ENCODE measurements around the gene IGSF3.

Gene IGSF3

DNA sequence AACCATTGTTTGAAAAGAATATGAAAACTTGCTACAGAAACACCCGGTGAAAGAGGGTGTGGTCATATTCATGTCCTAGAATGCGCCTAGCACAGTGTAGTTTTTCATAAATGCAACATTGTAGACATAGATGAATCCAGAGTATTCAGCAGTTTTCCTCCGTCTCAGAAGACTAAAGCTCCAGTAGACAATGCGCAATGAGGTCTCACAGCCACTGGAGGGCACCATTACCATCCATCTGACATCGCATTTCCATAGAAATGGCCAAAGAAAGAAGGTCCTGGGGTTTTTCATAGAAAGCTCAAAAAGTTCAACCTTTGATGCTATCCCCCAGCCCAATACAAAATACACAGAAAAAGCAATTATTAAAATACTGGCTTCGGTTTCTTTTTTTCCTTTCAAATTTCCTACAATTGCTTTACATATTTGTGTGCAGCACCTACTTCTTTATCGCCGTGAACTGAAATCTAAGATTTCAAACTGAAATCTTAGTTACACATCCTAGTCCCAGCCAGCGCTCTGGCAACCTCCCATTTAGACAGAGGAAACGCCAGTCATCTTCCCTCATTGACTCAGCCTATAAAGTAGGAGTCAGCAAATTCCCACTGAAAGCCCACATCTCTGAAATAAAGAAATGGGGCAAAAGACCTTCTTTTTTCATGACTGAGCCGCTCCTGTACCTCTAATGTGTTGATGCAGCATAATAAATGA is 92.8 kb downstream of the IGSF3 start:
- H3K79me1 ChIP-seq (ENCODE audit: low read length), result peaks cover 2% of the 10 kb centered on the region
- no peaks in the 10 kb centered on the region for H3K27me3 ChIP-seq (ENCODE audit: insufficient read depth, low read length, poor library complexity)
- no peaks in the 10 kb centered on the region for H3K36me3 ChIP-seq (ENCODE audit: control insufficient read depth, insufficient read depth, low read length)
- H3K4ac ChIP-seq (ENCODE audit: low read depth, low read length), result no peak overlapping the region
- no peak overlapping the region for H3K27ac ChIP-seq (ENCODE audit: low read depth, low read length)
- WGBS (ENCODE audit: extremely low coverage, insufficient coverage, low lambda C conversion rate), result no CpG with 5 or more reads among the region's 11 CpGs
- peaks cover 5% of the 10 kb centered on the region for H3K4me1 ChIP-seq (ENCODE audit: control insufficient read depth, low read depth, low read length)
- no peak overlapping the region for H2BK15ac ChIP-seq (replicated peaks; ENCODE audit: low read depth)
- no peak overlapping the region for H3K4me3 ChIP-seq (ENCODE audit: low read length)
- H2AK5ac ChIP-seq (ENCODE audit: low read length), result no peak overlapping the region
- no peak overlapping the region for H4K5ac ChIP-seq (ENCODE audit: low read length)
- no peak overlapping the region for H2BK5ac ChIP-seq (ENCODE audit: low read length)
- H3K79me2 ChIP-seq (ENCODE audit: control insufficient read depth, insufficient read depth, low read length), result no peaks in the 10 kb centered on the region
- H4K8ac ChIP-seq (ENCODE audit: low read depth, low read length), result no peak overlapping the region
- no peak overlapping the region for H3K9ac ChIP-seq (ENCODE audit: low read length)
- no peak overlapping the region for H2BK120ac ChIP-seq (ENCODE audit: low read depth, low read length)
- no peak overlapping the region for H3K56ac ChIP-seq (ENCODE audit: low read length)
- H3K18ac ChIP-seq (ENCODE audit: low read length), result no peak overlapping the region
- H3K23ac ChIP-seq (ENCODE audit: low read length), result no peak overlapping the region
- no peak overlapping the region for H3K4me2 ChIP-seq (ENCODE audit: low read length)
- DNase-seq, result peak; percentile 66

DNA sequence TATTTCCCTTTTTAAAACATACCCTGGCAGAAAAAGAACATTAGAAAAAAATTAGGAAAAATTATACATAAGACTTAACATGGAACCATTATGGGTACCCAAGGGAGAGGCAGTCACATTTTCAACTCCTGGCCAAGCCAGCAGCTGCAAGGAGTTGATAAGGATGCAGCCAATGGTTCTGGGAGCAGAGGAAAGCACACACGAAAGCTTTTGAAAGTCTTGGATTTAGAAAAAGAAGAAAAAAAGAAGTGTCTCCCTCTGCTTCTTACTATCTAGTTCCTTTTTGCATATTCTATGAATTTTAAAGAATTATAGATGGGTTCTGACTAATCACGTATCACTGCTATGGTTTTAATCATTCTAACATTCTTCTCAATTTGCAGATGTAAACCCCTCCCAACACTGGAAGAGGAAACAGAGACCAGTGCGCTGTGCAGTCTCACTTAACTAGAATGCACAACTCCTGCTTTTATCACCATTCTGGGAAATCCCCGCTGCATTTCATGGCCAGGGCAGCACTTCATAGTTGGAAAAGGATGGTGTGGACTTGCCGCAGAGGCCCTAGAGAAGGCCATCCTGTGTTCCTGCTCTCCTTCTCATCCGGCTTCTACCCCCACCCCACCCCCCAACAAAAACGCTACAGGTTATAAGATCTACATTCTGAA is 94.0 kb downstream of the IGSF3 start:
- no peak overlapping the region for H3K4me3 ChIP-seq (ENCODE audit: low read length)
- no peak overlapping the region for H2BK5ac ChIP-seq (ENCODE audit: low read length)
- H3K27me3 ChIP-seq (ENCODE audit: insufficient read depth, low read length, poor library complexity), result no peaks in the 10 kb centered on the region
- H2BK15ac ChIP-seq (replicated peaks; ENCODE audit: low read depth), result no peak overlapping the region
- H3K36me3 ChIP-seq (ENCODE audit: control insufficient read depth, insufficient read depth, low read length), result no peaks in the 10 kb centered on the region
- no CpG with 5 or more reads among the region's 7 CpGs for WGBS (ENCODE audit: extremely low coverage, insufficient coverage, low lambda C conversion rate)
- DNase-seq, result no peak
- H3K79me1 ChIP-seq (ENCODE audit: low read length), result peaks cover 2% of the 10 kb centered on the region
- H2BK120ac ChIP-seq (ENCODE audit: low read depth, low read length), result no peak overlapping the region
- H3K4ac ChIP-seq (ENCODE audit: low read depth, low read length), result no peak overlapping the region
- H4K8ac ChIP-seq (ENCODE audit: low read depth, low read length), result no peak overlapping the region
- H3K79me2 ChIP-seq (ENCODE audit: control insufficient read depth, insufficient read depth, low read length), result no peaks in the 10 kb centered on the region
- no peak overlapping the region for H3K56ac ChIP-seq (ENCODE audit: low read length)
- no peak overlapping the region for H4K5ac ChIP-seq (ENCODE audit: low read length)
- no peak overlapping the region for H3K27ac ChIP-seq (ENCODE audit: low read depth, low read length)
- no peak overlapping the region for H2AK5ac ChIP-seq (ENCODE audit: low read length)
- no peak overlapping the region for H3K18ac ChIP-seq (ENCODE audit: low read length)
- no peak overlapping the region for H3K9ac ChIP-seq (ENCODE audit: low read length)
- H3K4me2 ChIP-seq (ENCODE audit: low read length), result no peak overlapping the region
- peaks cover 5% of the 10 kb centered on the region for H3K4me1 ChIP-seq (ENCODE audit: control insufficient read depth, low read depth, low read length)
- H3K23ac ChIP-seq (ENCODE audit: low read length), result no peak overlapping the region

DNA sequence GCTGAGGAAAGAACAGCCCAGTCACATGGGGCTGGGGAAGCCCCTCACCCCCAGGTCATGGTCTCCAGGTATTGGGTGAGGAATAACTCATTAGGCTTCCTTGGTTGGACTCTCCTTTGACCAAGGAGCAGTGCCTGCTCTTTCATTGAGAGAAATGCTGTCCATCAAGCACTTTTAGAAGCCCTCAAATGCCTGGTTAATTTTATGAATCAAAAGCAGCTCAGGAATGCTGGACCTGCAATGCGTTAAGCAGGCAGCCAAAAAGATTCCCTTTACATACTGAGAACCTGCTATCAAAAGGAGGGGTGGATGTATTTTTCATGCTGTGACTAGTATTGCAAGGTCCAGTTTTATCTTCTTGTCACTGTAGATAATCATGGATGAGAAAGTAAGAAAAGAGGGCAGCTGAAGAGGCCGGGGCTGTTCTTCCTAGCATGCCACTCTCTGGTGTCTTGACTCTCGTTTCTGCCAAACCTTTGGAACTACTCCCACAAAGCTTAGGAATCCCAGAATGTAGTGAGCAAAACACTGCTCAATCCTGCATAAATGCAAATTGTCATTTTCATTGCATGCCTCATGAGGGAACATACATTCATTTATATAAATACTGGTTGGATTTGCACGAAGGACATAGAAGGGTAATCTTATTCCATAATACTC is 94.6 kb downstream of the IGSF3 start:
- DNase-seq, result peak; percentile 21
- H3K36me3 ChIP-seq (ENCODE audit: control insufficient read depth, insufficient read depth, low read length), result no peaks in the 10 kb centered on the region
- no peak overlapping the region for H3K18ac ChIP-seq (ENCODE audit: low read length)
- no peak overlapping the region for H2BK5ac ChIP-seq (ENCODE audit: low read length)
- H3K27ac ChIP-seq (ENCODE audit: low read depth, low read length), result no peak overlapping the region
- H4K5ac ChIP-seq (ENCODE audit: low read length), result no peak overlapping the region
- H4K8ac ChIP-seq (ENCODE audit: low read depth, low read length), result no peak overlapping the region
- H2BK120ac ChIP-seq (ENCODE audit: low read depth, low read length), result no peak overlapping the region
- no peak overlapping the region for H3K9ac ChIP-seq (ENCODE audit: low read length)
- no peak overlapping the region for H3K4me2 ChIP-seq (ENCODE audit: low read length)
- H3K56ac ChIP-seq (ENCODE audit: low read length), result peak overlapping the region; percentile 45
- H3K79me2 ChIP-seq (ENCODE audit: control insufficient read depth, insufficient read depth, low read length), result no peaks in the 10 kb centered on the region
- no peak overlapping the region for H2AK5ac ChIP-seq (ENCODE audit: low read length)
- H3K27me3 ChIP-seq (ENCODE audit: insufficient read depth, low read length, poor library complexity), result no peaks in the 10 kb centered on the region
- peaks cover 2% of the 10 kb centered on the region for H3K79me1 ChIP-seq (ENCODE audit: low read length)
- no peak overlapping the region for H3K4me3 ChIP-seq (ENCODE audit: low read length)
- H3K23ac ChIP-seq (ENCODE audit: low read length), result no peak overlapping the region
- H3K4ac ChIP-seq (ENCODE audit: low read depth, low read length), result no peak overlapping the region
- H2BK15ac ChIP-seq (replicated peaks; ENCODE audit: low read depth), result no peak overlapping the region
- no CpG with 5 or more reads among the region's 4 CpGs for WGBS (ENCODE audit: extremely low coverage, insufficient coverage, low lambda C conversion rate)
- peaks cover 5% of the 10 kb centered on the region for H3K4me1 ChIP-seq (ENCODE audit: control insufficient read depth, low read depth, low read length)

DNA sequence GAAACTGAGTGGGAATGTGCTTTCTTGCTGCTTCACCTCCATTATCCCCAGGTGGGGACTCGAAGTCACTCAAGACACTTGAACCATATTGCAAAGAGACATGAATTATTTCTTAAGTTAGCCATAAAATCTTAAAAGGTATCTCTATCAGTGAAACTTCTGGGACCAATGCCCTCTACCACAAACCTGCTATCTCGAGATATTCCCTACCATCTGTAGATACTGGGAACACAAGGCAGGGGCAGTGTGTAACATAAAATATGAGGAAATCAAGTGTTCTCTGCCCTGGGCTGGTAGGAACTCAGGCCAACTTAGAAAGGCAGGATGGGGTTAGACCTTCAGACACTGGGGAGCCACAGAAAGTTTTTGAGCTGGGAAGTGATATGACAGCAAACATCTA is 95.4 kb downstream of the IGSF3 start:
- H3K9ac ChIP-seq (ENCODE audit: low read length), result no peak overlapping the region
- no peak overlapping the region for H2BK15ac ChIP-seq (replicated peaks; ENCODE audit: low read depth)
- H4K5ac ChIP-seq (ENCODE audit: low read length), result no peak overlapping the region
- H3K18ac ChIP-seq (ENCODE audit: low read length), result no peak overlapping the region
- no CpG with 5 or more reads among the region's 2 CpGs for WGBS (ENCODE audit: extremely low coverage, insufficient coverage, low lambda C conversion rate)
- H3K79me1 ChIP-seq (ENCODE audit: low read length), result peaks cover 2% of the 10 kb centered on the region
- no peak overlapping the region for H4K8ac ChIP-seq (ENCODE audit: low read depth, low read length)
- no peaks in the 10 kb centered on the region for H3K27me3 ChIP-seq (ENCODE audit: insufficient read depth, low read length, poor library complexity)
- H2BK120ac ChIP-seq (ENCODE audit: low read depth, low read length), result no peak overlapping the region
- H3K56ac ChIP-seq (ENCODE audit: low read length), result no peak overlapping the region
- H3K4me2 ChIP-seq (ENCODE audit: low read length), result no peak overlapping the region
- no peak overlapping the region for H3K4me3 ChIP-seq (ENCODE audit: low read length)
- no peak overlapping the region for H2BK5ac ChIP-seq (ENCODE audit: low read length)
- no peak overlapping the region for H2AK5ac ChIP-seq (ENCODE audit: low read length)
- DNase-seq, result no peak
- H3K36me3 ChIP-seq (ENCODE audit: control insufficient read depth, insufficient read depth, low read length), result no peaks in the 10 kb centered on the region
- no peak overlapping the region for H3K23ac ChIP-seq (ENCODE audit: low read length)
- no peaks in the 10 kb centered on the region for H3K79me2 ChIP-seq (ENCODE audit: control insufficient read depth, insufficient read depth, low read length)
- H3K4me1 ChIP-seq (ENCODE audit: control insufficient read depth, low read depth, low read length), result peaks cover 5% of the 10 kb centered on the region
- H3K27ac ChIP-seq (ENCODE audit: low read depth, low read length), result no peak overlapping the region
- H3K4ac ChIP-seq (ENCODE audit: low read depth, low read length), result no peak overlapping the region

DNA sequence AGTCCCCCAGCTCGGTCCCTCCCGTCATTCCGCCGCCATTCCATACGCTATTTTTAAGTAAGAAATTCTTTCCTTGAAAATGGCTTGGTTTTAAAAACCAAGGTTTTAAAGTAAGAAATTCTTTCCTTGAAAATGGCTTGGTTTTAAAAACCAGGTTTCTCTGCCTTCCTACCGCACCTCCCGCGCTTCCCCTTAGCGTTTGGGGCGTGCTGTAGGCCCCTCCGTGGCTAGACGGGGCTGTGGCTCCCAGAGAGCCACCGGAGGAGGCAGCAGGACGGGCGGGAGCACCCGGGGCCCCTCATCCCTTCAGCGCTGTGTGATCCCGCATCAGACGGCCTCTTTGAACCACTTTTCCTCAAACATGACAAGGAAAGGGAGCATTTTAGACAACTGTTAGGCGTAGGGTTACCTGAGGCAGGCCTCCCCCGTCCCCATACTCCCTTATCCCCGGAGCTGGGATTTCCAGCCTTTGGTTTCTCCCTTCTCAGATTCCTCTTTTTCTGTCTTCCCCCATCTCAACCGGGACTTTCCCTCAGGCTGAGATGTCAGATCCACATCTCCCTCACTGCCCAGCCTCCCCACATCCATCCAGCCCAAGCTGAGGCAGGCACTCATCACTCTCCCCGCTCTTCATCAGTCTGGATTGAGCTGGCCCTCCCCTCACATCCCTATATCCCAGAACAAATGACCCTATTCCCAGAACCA is 96.2 kb downstream of the IGSF3 start:
- Histone ChIP-seq H2BK120ac (ENCODE audit: low read depth, low read length) (no peak overlapping the region), H3K23ac (ENCODE audit: low read length) (no peak overlapping the region), H3K79me1 (ENCODE audit: low read length) (peaks cover 2% of the 10 kb centered on the region), H4K8ac (ENCODE audit: low read depth, low read length) (peak overlapping the region; percentile 77), H3K27ac (ENCODE audit: low read depth, low read length) (peak overlapping the region; percentile 24), H4K5ac (ENCODE audit: low read length) (no peak overlapping the region), H3K4me3 (ENCODE audit: low read length) (peak overlapping the region; percentile 1), H3K4ac (ENCODE audit: low read depth, low read length) (peak overlapping the region; percentile 73), H3K27me3 (ENCODE audit: insufficient read depth, low read length, poor library complexity) (no peaks in the 10 kb centered on the region), H2AK5ac (ENCODE audit: low read length) (no peak overlapping the region), H3K56ac (ENCODE audit: low read length) (peak overlapping the region; percentile 89), H3K36me3 (ENCODE audit: control insufficient read depth, insufficient read depth, low read length) (no peaks in the 10 kb centered on the region), H3K18ac (ENCODE audit: low read length) (peak overlapping the region; percentile 72), H3K4me2 (ENCODE audit: low read length) (peak overlapping the region; percentile 58), H3K4me1 (ENCODE audit: control insufficient read depth, low read depth, low read length) (peaks cover 5% of the 10 kb centered on the region), H3K79me2 (ENCODE audit: control insufficient read depth, insufficient read depth, low read length) (no peaks in the 10 kb centered on the region), H2BK15ac (replicated peaks; ENCODE audit: low read depth) (no peak overlapping the region), H3K9ac (ENCODE audit: low read length) (peak overlapping the region; percentile 71), H2BK5ac (ENCODE audit: low read length) (peak overlapping the region; percentile 43)
- WGBS (ENCODE audit: extremely low coverage, insufficient coverage, low lambda C conversion rate), result no CpG with 5 or more reads among the region's 24 CpGs
- peak; percentile 34 for DNase-seq

Data from mesendoderm (in vitro differentiated cells).